ENCODE data around the gene DDR2.
"Not testable (repeated sequence)": the region's sequence is repeated elsewhere in the genome, so short reads cannot be mapped to it uniquely, and the experiment has no call there.

Gene DDR2

DNA sequence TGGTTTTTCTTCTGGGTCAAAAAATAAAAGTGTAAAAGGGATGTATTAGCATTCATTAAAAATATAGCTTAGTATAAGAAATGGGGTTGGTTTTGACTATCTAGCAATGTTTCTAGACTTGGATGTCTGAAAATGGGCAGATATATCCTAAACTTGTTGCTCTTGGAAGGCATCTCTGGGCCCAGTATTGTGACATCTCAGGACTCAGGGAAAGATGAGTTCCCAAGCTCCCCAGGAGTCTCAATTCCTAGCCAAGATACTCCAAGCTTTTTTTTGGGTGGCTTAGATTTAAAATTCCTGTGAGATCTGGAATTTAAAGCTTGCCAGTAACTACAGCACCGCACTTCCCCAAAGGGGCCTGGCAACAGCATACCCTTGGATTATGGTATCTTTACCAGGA lies 146.8 kb downstream of the DDR2 start:
- no peak overlapping the region for H2AFZ ChIP-seq (ENCODE audit: low read depth, low read length)
- H3K27ac ChIP-seq (ENCODE audit: low read length), result no peak overlapping the region
- H3K9ac ChIP-seq (ENCODE audit: low read length), result no peak overlapping the region
- no peaks in the 10 kb centered on the region for H3K4me1 ChIP-seq (ENCODE audit: low read length)
- H3K4me2 ChIP-seq (ENCODE audit: low read length), result no peak overlapping the region
- no peaks in the 10 kb centered on the region for H4K20me1 ChIP-seq (ENCODE audit: insufficient read depth, low read length)
- H3K4me3 ChIP-seq (ENCODE audit: low read length), result no peak overlapping the region
- no peaks in the 10 kb centered on the region for H3K9me3 ChIP-seq (ENCODE audit: insufficient read depth, low read length)
- no peaks in the 10 kb centered on the region for H3K79me2 ChIP-seq (ENCODE audit: low read length)
- no peaks in the 10 kb centered on the region for H3K27me3 ChIP-seq (ENCODE audit: low read depth, low read length)
- no peaks in the 10 kb centered on the region for H3K36me3 ChIP-seq (replicated peaks; ENCODE audit: low read depth, low read length)
- TF ChIP-seq, protein P1, sequence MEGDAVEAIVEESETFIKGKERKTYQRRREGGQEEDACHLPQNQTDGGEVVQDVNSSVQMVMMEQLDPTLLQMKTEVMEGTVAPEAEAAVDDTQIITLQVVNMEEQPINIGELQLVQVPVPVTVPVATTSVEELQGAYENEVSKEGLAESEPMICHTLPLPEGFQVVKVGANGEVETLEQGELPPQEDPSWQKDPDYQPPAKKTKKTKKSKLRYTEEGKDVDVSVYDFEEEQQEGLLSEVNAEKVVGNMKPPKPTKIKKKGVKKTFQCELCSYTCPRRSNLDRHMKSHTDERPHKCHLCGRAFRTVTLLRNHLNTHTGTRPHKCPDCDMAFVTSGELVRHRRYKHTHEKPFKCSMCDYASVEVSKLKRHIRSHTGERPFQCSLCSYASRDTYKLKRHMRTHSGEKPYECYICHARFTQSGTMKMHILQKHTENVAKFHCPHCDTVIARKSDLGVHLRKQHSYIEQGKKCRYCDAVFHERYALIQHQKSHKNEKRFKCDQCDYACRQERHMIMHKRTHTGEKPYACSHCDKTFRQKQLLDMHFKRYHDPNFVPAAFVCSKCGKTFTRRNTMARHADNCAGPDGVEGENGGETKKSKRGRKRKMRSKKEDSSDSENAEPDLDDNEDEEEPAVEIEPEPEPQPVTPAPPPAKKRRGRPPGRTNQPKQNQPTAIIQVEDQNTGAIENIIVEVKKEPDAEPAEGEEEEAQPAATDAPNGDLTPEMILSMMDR (IDR thresholded peaks at IDR 0.05; ENCODE audit: low read depth, low read length), result no peak
- TF ChIP-seq EZH2phosphoT487 (IDR thresholded peaks at IDR 0.05; ENCODE audit: low read depth), result no peak

GRCh38 chr1:162782671-162783070 lies 150.4 kb downstream of the DDR2 start:
- no peaks in the 10 kb centered on the region for H3K27me3 ChIP-seq (ENCODE audit: low read depth, low read length)
- no peak overlapping the region for H3K9ac ChIP-seq (ENCODE audit: low read length)
- H3K4me1 ChIP-seq (ENCODE audit: low read length), result no peaks in the 10 kb centered on the region
- H3K27ac ChIP-seq (ENCODE audit: low read length), result no peak overlapping the region
- H3K4me2 ChIP-seq (ENCODE audit: low read length), result no peak overlapping the region
- no peaks in the 10 kb centered on the region for H4K20me1 ChIP-seq (ENCODE audit: insufficient read depth, low read length)
- no peak overlapping the region for H3K4me3 ChIP-seq (ENCODE audit: low read length)
- H3K79me2 ChIP-seq (ENCODE audit: low read length), result no peaks in the 10 kb centered on the region
- no peak for TF ChIP-seq EZH2phosphoT487 (IDR thresholded peaks at IDR 0.05; ENCODE audit: low read depth)
- TF ChIP-seq, protein P1 (IDR thresholded peaks at IDR 0.05; ENCODE audit: low read depth, low read length), result no peak
- H3K36me3 ChIP-seq (replicated peaks; ENCODE audit: low read depth, low read length), result no peaks in the 10 kb centered on the region
- no peak overlapping the region for H2AFZ ChIP-seq (ENCODE audit: low read depth, low read length)
- H3K9me3 ChIP-seq (ENCODE audit: insufficient read depth, low read length), result no peaks in the 10 kb centered on the region

DNA sequence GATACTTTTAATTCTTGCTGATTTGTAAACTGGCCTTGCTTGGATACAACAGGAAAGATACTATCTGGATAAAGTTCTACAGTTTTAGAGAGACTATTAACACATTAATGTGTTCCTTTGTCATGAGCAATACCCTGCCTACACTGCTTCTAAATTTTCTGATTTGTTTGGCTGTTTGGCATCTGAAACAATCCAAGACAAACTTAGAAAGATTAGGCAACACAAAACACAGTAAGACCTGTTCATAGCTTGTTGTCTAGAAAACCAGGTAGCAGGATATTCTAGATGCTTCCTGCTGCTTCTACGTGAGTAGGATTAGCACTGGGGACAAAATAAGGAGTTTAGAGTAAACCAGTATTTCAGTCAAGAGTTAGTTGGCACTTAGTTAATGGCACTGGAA lies 152.7 kb downstream of the DDR2 start:
- not testable (repeated sequence) for H3K9ac ChIP-seq (ENCODE audit: low read length); H3K4me2 ChIP-seq (ENCODE audit: low read length); H3K36me3 ChIP-seq (replicated peaks; ENCODE audit: low read depth, low read length); H4K20me1 ChIP-seq (ENCODE audit: insufficient read depth, low read length); H3K4me3 ChIP-seq (ENCODE audit: low read length); H2AFZ ChIP-seq (ENCODE audit: low read depth, low read length); H3K27ac ChIP-seq (ENCODE audit: low read length); H3K4me1 ChIP-seq (ENCODE audit: low read length); H3K9me3 ChIP-seq (ENCODE audit: insufficient read depth, low read length); H3K27me3 ChIP-seq (ENCODE audit: low read depth, low read length); H3K79me2 ChIP-seq (ENCODE audit: low read length)

GRCh38 chr1:162788783-162789182 lies 156.5 kb downstream of the DDR2 start:
- not testable (repeated sequence) for H3K9ac ChIP-seq (ENCODE audit: low read length); H3K36me3 ChIP-seq (replicated peaks; ENCODE audit: low read depth, low read length); H2AFZ ChIP-seq (ENCODE audit: low read depth, low read length); H3K79me2 ChIP-seq (ENCODE audit: low read length); H3K4me1 ChIP-seq (ENCODE audit: low read length); H3K9me3 ChIP-seq (ENCODE audit: insufficient read depth, low read length); H3K27me3 ChIP-seq (ENCODE audit: low read depth, low read length); H3K4me3 ChIP-seq (ENCODE audit: low read length); H3K4me2 ChIP-seq (ENCODE audit: low read length); H3K27ac ChIP-seq (ENCODE audit: low read length); H4K20me1 ChIP-seq (ENCODE audit: insufficient read depth, low read length)

- peak within 1 kb of the TSS; percentile 96 for H3K4me2 ChIP-seq (ENCODE audit: low read length)
- H3K79me2 ChIP-seq (ENCODE audit: low read length); H4K20me1 ChIP-seq (ENCODE audit: insufficient read depth, low read length); H3K9me3 ChIP-seq (ENCODE audit: insufficient read depth, low read length); H3K27me3 ChIP-seq (ENCODE audit: low read depth, low read length); H3K36me3 ChIP-seq (replicated peaks; ENCODE audit: low read depth, low read length); H3K4me1 ChIP-seq (ENCODE audit: low read length): not testable (repeated sequence)
- peak within 1 kb of the TSS; percentile 84 for H3K9ac ChIP-seq (ENCODE audit: low read length)
- H2AFZ ChIP-seq (ENCODE audit: low read depth, low read length), result peak within 1 kb of the TSS; percentile 86
- peak within 1 kb of the TSS; percentile 86 for H3K4me3 ChIP-seq (ENCODE audit: low read length)
- TF ChIP-seq, protein P1 (IDR thresholded peaks at IDR 0.05; ENCODE audit: low read depth, low read length), result peak; percentile 5; the same call in 1 of the 2 replicates
- H3K27ac ChIP-seq (ENCODE audit: low read length), result peak within 1 kb of the TSS; percentile 72
Measured at GRCh38 chr1:162790303-162790984, 158.2 kb downstream of the DDR2 start, which contains the start of gene HSD17B7. HSD17B7 (plus strand) TSS chr1:162790702; CDS start chr1:162790801, 99 bp downstream.

DNA sequence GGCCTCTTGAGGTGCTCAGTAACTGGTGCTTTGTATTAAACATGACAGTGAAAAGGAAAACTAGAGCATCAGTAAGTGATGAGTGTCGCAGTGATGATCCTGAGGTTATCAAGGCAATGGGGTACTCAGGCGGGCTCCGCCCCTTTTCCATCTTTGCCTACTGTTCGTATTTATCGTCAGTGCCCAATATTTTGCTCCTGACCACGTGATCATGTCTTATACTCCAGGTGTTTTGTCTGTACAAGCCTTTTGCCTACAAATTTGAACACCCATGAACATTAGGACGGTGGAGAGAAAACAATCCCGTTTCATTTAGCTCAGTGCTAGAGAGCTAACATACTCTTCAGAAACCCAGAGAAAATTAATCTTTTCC lies 158.7 kb downstream of the DDR2 start:
- not testable (repeated sequence) for H3K4me1 ChIP-seq (ENCODE audit: low read length); H3K36me3 ChIP-seq (replicated peaks; ENCODE audit: low read depth, low read length); H4K20me1 ChIP-seq (ENCODE audit: insufficient read depth, low read length); H3K27me3 ChIP-seq (ENCODE audit: low read depth, low read length); H2AFZ ChIP-seq (ENCODE audit: low read depth, low read length); H3K9me3 ChIP-seq (ENCODE audit: insufficient read depth, low read length); H3K79me2 ChIP-seq (ENCODE audit: low read length)
- H3K4me3 ChIP-seq (ENCODE audit: low read length), result peak overlapping the region; percentile 73
- peak overlapping the region; percentile 65 for H3K4me2 ChIP-seq (ENCODE audit: low read length)
- H3K9ac ChIP-seq (ENCODE audit: low read length), result peak overlapping the region; percentile 62
- peak overlapping the region; percentile 65 for H3K27ac ChIP-seq (ENCODE audit: low read length)

DNA sequence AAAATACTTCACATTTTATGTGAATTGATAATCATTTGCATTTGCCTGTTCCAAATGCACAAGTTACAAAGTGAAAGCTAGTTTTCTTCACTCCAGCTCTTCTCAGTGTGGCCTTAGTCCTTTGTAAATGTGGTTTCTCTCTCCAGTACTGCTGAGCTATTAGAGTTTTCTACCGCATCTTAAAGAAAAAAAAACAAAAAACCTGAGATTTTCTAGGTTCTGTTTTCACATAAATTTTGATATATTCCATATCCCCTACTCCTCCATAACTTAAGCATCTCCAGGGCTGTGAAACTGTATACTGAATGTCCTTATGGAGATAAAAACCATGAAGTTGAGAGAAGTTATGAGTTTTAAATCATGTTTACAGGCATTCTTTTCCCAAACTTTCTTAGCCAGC lies 162.0 kb downstream of the DDR2 start:
- not testable (repeated sequence) for H3K4me3 ChIP-seq (ENCODE audit: low read length); H2AFZ ChIP-seq (ENCODE audit: low read depth, low read length); H3K27ac ChIP-seq (ENCODE audit: low read length); H4K20me1 ChIP-seq (ENCODE audit: insufficient read depth, low read length); H3K4me2 ChIP-seq (ENCODE audit: low read length); H3K9me3 ChIP-seq (ENCODE audit: insufficient read depth, low read length); H3K27me3 ChIP-seq (ENCODE audit: low read depth, low read length); H3K4me1 ChIP-seq (ENCODE audit: low read length); H3K9ac ChIP-seq (ENCODE audit: low read length); H3K79me2 ChIP-seq (ENCODE audit: low read length); H3K36me3 ChIP-seq (replicated peaks; ENCODE audit: low read depth, low read length)

All from OCI-LY3 (cell line).